Mesendoderm (in vitro differentiated cells): ENCODE data around the gene HOTAIR.

Experiments
- DNase-seq: peaks from one replicate; pipeline ENCODE4 v3.0.0; 2013
- H2AK5ac ChIP-seq: 2 replicates; pipeline ENCODE4 v1.6.1; 2013; ENCODE audit warnings: low read length, inconsistent platforms
- H2BK120ac ChIP-seq: 2 replicates; pipeline ENCODE4 v1.6.1; 2013; ENCODE audit warnings: low read depth, mild to moderate bottlenecking, low read length, moderate library complexity, mixed read lengths
- H2BK15ac ChIP-seq: replicated peaks from 2 replicates; pipeline ENCODE4 v1.6.1; 2013; ENCODE audit warnings: low read depth, mild to moderate bottlenecking, moderate library complexity
- H2BK5ac ChIP-seq: 2 replicates; pipeline ENCODE4 v1.6.1; 2013; ENCODE audit warnings: low read length, inconsistent platforms
- H3K18ac ChIP-seq: 2 replicates; pipeline ENCODE4 v1.6.1; 2013; ENCODE audit warnings: mild to moderate bottlenecking, low read length, mixed read lengths
- H3K23ac ChIP-seq: one replicate; pipeline ENCODE4 v1.6.1; 2013; ENCODE audit warnings: low read length
- H3K27ac ChIP-seq: 2 replicates; pipeline ENCODE4 v1.5.1; 2013; ENCODE audit warnings: low read depth, mild to moderate bottlenecking, inconsistent platforms, low read length, moderate library complexity
- H3K27me3 ChIP-seq: 2 replicates; pipeline ENCODE4 v1.6.1; 2013; ENCODE audit warnings: low read length, control low read depth, mild to moderate bottlenecking, inconsistent platforms; ENCODE audit not compliant: insufficient read depth, poor library complexity
- H3K36me3 ChIP-seq: 2 replicates; pipeline ENCODE4 v1.6.1; 2013; ENCODE audit warnings: low read length, inconsistent platforms; ENCODE audit not compliant: control insufficient read depth, insufficient read depth
- H3K4ac ChIP-seq: one replicate; pipeline ENCODE4 v1.6.1; 2013; ENCODE audit warnings: low read depth, mild to moderate bottlenecking, low read length, moderate library complexity
- H3K4me1 ChIP-seq: 2 replicates; pipeline ENCODE4 v1.6.1; 2013; ENCODE audit warnings: low read depth, low read length, inconsistent platforms; ENCODE audit not compliant: control insufficient read depth
- H3K4me2 ChIP-seq: 2 replicates; pipeline ENCODE4 v1.6.1; 2013; ENCODE audit warnings: low read length
- H3K4me3 ChIP-seq: 2 replicates; pipeline ENCODE4 v1.5.1; 2013; ENCODE audit warnings: mild to moderate bottlenecking, low read length
- H3K56ac ChIP-seq: one replicate; pipeline ENCODE4 v1.6.1; 2013; ENCODE audit warnings: low read length
- H3K79me1 ChIP-seq: 2 replicates; pipeline ENCODE4 v1.6.1; 2013; ENCODE audit warnings: low read length, inconsistent platforms
- H3K79me2 ChIP-seq: 2 replicates; pipeline ENCODE4 v1.6.1; 2013; ENCODE audit warnings: mild to moderate bottlenecking, low read length; ENCODE audit not compliant: control insufficient read depth, insufficient read depth
- H3K9ac ChIP-seq: 2 replicates; pipeline ENCODE4 v1.6.1; 2013; ENCODE audit warnings: low read length, inconsistent platforms
- H4K5ac ChIP-seq: one replicate; pipeline ENCODE4 v1.6.1; 2013; ENCODE audit warnings: low read length
- H4K8ac ChIP-seq: one replicate; pipeline ENCODE4 v1.6.1; 2013; ENCODE audit warnings: low read depth, mild to moderate bottlenecking, control low read depth, low read length, moderate library complexity
- WGBS: extraction: QIAGEN DNeasy Blood & Tissue Kit; methylation state at CpG from one replicate; pipeline ENCODE4 v1.1.7; 2013; ENCODE audit warnings: low lambda C conversion rate, missing lambda C conversion rate; ENCODE audit not compliant: insufficient coverage; ENCODE audit errors: extremely low coverage; 5-methylcytosine and 5-hydroxymethylcytosine counted together

HOTAIR gene

GRCh38 chr12:53951577-53952334, 23.0 kb downstream of the HOTAIR start:
- DNase-seq = no peak
- Histone ChIP-seq H4K5ac (no peak overlapping the region), H3K27ac (no peak overlapping the region), H3K4me3 (no peak overlapping the region), H3K79me1 (no peaks in the 10 kb centered on the region), H3K79me2 (no peaks in the 10 kb centered on the region), H2BK5ac (no peak overlapping the region), H2AK5ac (no peak overlapping the region), H3K4ac (no peak overlapping the region), H3K9ac (no peak overlapping the region), H3K4me2 (no peak overlapping the region), H4K8ac (no peak overlapping the region), H3K23ac (no peak overlapping the region), H3K4me1 (no peaks in the 10 kb centered on the region), H3K36me3 (no peaks in the 10 kb centered on the region), H2BK120ac (no peak overlapping the region), H3K56ac (no peak overlapping the region), H3K27me3 (peaks cover 95% of the 10 kb centered on the region), H3K18ac (no peak overlapping the region), H2BK15ac (no peak overlapping the region)
- WGBS = no CpG with 5 or more reads among the region's 47 CpGs

DNA sequence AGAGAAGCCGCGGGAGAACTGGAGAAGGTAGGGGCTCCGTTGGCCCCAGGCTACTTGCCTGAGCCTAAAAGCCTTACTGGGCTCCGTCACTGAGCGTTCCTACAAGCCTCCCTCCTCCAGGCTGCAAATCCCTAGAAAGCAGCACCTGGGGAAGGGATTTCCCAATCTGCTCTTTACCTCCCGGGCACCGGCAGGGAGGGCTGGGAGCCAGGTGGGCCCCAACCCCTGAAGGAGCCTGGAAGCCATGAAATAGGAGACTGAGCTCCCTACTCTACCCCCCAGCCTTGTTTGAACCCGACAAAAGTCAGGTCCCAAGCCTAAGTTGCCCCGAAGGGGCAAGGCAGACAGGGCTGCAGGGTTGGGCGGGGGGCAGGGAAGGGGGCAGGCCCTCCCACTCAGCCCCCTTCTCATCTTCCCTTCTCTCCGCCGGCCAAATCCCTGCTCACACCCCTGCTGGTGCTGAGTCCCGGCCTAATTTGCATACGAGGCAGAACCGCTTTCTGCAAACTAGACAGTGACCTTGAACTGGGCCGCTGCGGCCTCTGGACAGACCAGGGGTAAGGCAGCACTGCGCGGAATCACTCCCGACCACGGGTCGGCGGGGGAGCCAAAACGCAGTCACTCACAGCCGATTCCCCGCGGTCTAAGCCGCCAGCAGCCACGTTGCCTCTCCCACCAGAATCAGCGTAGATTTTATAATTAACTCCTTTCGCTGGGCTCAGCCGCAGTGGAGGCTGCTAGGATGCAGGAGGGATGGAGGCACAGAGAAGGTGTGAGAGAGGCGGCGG, 23.8 kb downstream of the HOTAIR start:
- no peak overlapping the region for H4K5ac ChIP-seq
- no peak overlapping the region for H4K8ac ChIP-seq
- WGBS = no CpG with 5 or more reads among the region's 34 CpGs
- no peak overlapping the region for H3K9ac ChIP-seq
- no peaks in the 10 kb centered on the region for H3K36me3 ChIP-seq
- H3K4me1 ChIP-seq = no peaks in the 10 kb centered on the region
- DNase-seq = no peak
- no peak overlapping the region for H3K27ac ChIP-seq
- no peak overlapping the region for H3K56ac ChIP-seq
- H3K4me2 ChIP-seq = no peak overlapping the region
- no peak overlapping the region for H2BK15ac ChIP-seq
- H2AK5ac ChIP-seq = no peak overlapping the region
- peaks cover 94% of the 10 kb centered on the region for H3K27me3 ChIP-seq
- H3K4ac ChIP-seq = no peak overlapping the region
- no peak overlapping the region for H3K18ac ChIP-seq
- H2BK5ac ChIP-seq = no peak overlapping the region
- no peaks in the 10 kb centered on the region for H3K79me1 ChIP-seq
- H3K4me3 ChIP-seq = no peak overlapping the region
- no peak overlapping the region for H2BK120ac ChIP-seq
- H3K79me2 ChIP-seq = no peaks in the 10 kb centered on the region
- H3K23ac ChIP-seq = peak overlapping the region; percentile 45

- Histone ChIP-seq H3K4me1 (no peaks in the 10 kb centered on the region), H3K79me1 (no peaks in the 10 kb centered on the region), H2AK5ac (no peak overlapping the region), H4K8ac (no peak overlapping the region), H2BK15ac (no peak overlapping the region), H3K27me3 (peaks cover 94% of the 10 kb centered on the region), H3K56ac (no peak overlapping the region), H3K79me2 (no peaks in the 10 kb centered on the region), H4K5ac (no peak overlapping the region), H2BK120ac (no peak overlapping the region), H3K9ac (no peak overlapping the region), H2BK5ac (no peak overlapping the region), H3K18ac (no peak overlapping the region), H3K4ac (no peak overlapping the region), H3K27ac (no peak overlapping the region), H3K23ac (no peak overlapping the region), H3K4me2 (no peak overlapping the region), H3K4me3 (no peak overlapping the region), H3K36me3 (no peaks in the 10 kb centered on the region)
- DNase-seq = no peak
- no CpG with 5 or more reads among the region's 10 CpGs for WGBS
Observed at GRCh38 chr12:53950437-53950773, 24.3 kb downstream of the HOTAIR start.

DNA sequence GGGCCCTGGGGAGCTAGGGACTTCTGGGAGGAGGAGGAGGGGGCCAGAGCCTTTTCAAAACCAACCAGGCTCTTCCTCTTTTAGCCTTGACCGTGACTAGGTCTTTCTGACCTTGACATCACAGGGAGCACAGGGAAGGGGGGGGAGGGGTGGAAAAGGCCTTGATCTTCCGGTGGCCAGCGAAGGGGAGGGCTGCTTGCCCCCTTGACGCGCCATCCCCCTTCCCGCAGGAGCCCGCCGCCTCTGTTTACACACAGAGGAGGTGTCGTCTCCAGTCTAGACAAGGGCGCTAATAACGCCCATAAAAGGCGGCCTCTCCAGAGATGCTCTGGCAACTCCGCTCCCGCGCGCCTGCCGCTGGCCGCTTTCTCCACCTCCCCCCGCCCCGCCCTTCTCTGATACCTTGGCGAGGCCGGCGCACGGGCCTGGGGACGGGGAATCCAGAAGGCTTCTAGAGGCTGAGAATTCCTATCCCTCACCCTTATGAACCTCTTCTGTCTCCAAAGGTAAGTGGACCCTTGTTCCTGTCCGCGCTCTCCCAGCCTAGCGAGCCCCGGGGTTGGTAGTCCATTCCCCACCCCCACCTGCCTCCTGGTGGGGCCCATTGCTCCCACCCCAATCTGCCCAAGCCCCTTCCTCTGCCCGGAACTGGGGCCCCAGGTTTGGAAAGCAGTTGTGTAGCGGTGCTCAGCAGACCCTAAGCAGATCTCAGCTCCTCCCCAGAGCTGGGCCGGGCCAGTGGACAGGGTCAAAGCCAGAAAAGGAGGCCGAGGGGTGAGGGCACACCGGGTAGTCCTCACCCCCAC, 24.9 kb downstream of the HOTAIR start:
- Histone ChIP-seq H3K36me3 (no peaks in the 10 kb centered on the region), H3K9ac (no peak overlapping the region), H3K23ac (no peak overlapping the region), H3K56ac (no peak overlapping the region), H4K8ac (no peak overlapping the region), H2AK5ac (no peak overlapping the region), H2BK15ac (no peak overlapping the region), H3K27ac (no peak overlapping the region), H3K4me3 (no peak overlapping the region), H2BK120ac (no peak overlapping the region), H4K5ac (no peak overlapping the region), H3K4me2 (no peak overlapping the region), H2BK5ac (no peak overlapping the region), H3K18ac (no peak overlapping the region), H3K79me1 (no peaks in the 10 kb centered on the region), H3K4ac (no peak overlapping the region), H3K27me3 (peaks cover 94% of the 10 kb centered on the region), H3K4me1 (no peaks in the 10 kb centered on the region), H3K79me2 (no peaks in the 10 kb centered on the region)
- WGBS = no CpG with 5 or more reads among the region's 34 CpGs
- peak; percentile 46 for DNase-seq

DNA sequence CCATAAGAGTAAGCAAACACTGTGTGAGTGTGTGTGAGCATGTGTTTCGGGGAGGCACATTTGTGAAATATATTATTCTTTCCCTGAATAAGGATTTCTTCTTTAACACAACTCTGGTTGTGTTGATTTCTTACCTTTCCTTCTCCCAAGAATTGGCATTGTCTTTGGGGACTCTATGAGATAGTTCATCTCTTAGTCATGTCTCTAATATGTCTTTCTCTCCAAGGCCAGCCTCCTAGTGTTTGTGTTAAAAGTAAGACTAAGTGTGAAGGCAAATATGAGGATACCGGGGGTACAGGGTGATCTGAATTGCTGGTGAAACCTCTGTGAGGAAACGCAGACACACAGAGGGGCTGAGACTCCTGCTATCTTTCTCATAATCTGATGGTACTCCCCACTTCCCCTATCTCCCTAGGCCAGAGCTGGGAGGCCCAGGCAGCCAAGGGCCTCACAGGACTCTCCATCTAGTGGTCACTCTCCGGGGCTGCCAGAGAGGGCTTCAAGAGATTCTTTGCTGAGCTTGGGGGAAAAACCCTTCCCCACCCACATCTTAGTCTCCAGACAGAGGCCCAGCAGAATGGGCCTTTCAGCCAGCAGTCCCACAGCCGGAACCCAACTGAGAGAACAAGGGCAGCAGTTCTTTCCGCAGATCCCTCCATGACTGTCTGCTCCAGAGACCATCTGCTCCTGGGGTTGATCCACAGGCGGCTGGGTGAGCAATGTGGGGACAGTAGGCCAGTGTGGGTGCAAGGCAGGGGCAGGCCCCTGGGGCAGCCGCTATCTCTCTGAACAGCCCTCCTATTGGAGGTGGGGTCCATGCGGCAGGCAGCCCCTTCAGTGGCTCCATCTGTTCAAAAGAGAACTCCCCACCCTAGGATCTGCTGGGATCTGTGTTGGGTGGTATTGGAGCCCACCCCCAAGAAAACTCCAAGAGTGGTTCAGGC, 25.8 kb downstream of the HOTAIR start:
- H3K79me2 ChIP-seq = no peaks in the 10 kb centered on the region
- H3K27me3 ChIP-seq = peaks cover 93% of the 10 kb centered on the region
- H3K18ac ChIP-seq = no peak overlapping the region
- H2BK15ac ChIP-seq = no peak overlapping the region
- H3K9ac ChIP-seq = no peak overlapping the region
- H3K36me3 ChIP-seq = no peaks in the 10 kb centered on the region
- no peak overlapping the region for H3K56ac ChIP-seq
- H3K4me2 ChIP-seq = no peak overlapping the region
- H3K4me1 ChIP-seq = no peaks in the 10 kb centered on the region
- no peaks in the 10 kb centered on the region for H3K79me1 ChIP-seq
- no peak overlapping the region for H2BK5ac ChIP-seq
- H4K5ac ChIP-seq = no peak overlapping the region
- no peak overlapping the region for H3K27ac ChIP-seq
- no peak overlapping the region for H3K4ac ChIP-seq
- H4K8ac ChIP-seq = no peak overlapping the region
- WGBS = no CpG with 5 or more reads among the region's 9 CpGs
- no peak overlapping the region for H3K23ac ChIP-seq
- H3K4me3 ChIP-seq = no peak overlapping the region
- no peak overlapping the region for H2BK120ac ChIP-seq
- no peak overlapping the region for H2AK5ac ChIP-seq
- DNase-seq = no peak
